Islet precursor cell (in vitro differentiated cells): Measurements from ENCODE around the gene SETD1A.
"Not testable (repeated sequence)": the region's sequence is repeated elsewhere in the genome, so short reads cannot be mapped to it uniquely, and the experiment has no call there.

Experiments
- DNase-seq: peaks from one replicate; pipeline ENCODE4 v3.0.0-alpha.2; 2018

Gene SETD1A

DNA sequence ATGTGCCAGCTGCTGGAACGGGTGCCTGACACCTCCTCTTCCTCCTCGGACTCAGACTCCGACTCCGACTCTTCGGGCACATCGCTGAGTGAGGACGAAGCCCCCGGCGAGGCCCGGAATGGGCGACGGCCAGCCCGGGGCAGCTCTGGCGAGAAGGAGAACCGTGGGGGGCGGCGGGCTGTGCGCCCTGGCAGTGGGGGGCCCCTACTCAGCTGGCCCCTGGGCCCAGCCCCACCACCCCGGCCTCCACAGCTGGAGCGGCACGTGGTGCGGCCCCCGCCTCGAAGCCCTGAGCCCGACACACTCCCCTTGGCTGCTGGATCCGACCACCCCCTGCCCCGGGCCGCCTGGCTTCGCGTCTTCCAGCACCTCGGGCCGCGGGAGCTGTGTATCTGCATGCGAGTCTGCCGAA is 27.4 kb upstream of the SETD1A start:
- DNase-seq, result no peak

DNA sequence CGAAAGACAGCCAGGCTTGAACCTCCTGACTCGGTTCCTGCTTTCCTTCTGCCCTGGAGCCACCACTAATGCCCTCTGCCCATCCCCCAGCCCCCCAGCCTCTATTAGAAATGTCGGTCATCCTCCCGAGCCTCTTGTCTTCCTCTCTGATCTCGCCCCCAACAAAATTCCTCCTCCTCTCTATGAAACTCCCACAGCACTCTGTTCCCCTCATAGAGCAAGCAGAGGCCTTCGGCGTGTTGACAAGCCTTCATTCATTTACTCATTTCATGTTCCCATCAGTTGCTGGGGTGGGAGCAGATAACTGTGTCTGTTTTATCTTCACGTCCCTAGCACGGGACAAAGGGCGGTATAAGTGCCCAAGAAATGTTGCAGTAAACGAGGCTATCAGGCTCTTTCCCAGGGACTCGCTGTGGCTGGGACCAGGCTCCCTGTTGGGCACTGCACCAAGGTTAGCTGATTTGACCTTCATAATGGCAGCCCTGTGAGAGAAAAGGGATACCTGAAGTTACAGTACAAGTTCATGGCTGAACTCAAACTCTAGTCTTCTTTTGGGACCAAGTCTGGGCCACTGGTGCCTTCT is 26.4 kb upstream of the SETD1A start:
- DNase-seq, result no peak

GRCh38 chr16:30934827-30935557 is 22.6 kb upstream of the SETD1A start:
- peak; percentile 85 for DNase-seq

DNA sequence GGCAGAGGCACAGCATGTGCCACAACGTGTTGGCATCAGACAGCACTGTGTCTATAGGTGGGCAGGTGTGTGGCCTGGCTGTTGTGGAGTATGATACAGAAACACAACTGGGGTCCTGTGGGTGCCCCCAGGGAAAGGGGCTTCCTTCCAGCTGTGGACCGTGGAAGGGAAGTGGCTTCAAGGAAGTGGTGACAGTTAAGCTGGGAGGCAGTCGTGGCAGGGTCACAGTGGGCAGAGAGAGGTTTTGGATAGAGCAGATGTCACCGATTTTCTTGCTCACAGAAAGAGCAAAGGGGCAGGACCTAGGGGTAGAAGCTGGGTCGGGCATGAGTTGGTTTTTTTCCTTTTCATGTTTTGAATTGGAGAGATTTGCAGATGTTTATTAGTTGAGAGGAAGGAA is 19.9 kb upstream of the SETD1A start:
- no peak for DNase-seq

- not testable (repeated sequence) for DNase-seq
These were observed 18.0 kb upstream of the SETD1A start for GRCh38 chr16:30939571-30939970.

- peak; percentile 86 for DNase-seq
These were observed 15.7 kb upstream of the SETD1A start for GRCh38 chr16:30941600-30942425.

DNA sequence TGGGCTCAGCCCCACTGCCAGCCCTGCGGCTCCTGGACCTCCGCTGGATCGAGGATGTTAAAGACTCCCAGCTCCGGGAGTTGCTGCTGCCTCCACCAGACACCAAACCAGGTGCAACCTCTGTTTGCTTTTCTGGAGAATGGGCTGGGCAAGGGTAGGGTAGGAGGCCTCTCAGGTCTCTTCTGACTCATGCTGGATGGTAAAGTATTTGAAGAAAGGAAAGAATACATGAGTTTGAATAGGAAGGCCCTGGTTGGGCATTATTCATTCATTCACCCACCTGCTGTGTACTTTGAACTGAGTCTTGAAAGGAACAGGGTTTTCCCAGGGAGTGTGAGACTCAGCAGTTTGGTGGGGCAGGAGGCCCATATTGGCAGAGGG is 15.1 kb upstream of the SETD1A start:
- no peak for DNase-seq

DNA sequence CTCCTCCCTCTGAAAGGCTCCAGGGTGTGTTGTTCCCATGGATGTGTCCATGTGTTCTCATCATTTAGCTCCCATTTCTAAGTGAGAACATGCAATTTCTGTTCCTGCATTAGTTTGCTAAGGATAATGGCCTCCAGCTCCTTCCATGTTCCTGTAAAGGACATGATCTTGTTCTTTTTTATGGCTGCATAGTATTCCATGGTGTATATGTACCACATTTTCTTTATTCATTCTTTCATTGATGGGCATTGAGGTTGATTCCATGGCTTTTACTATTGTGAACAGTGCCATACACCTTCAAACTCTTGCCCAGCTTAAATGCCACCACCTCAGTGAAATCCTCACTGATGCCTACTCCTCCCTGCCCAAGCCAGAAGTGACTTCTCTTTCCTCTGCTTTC is 13.2 kb upstream of the SETD1A start:
- DNase-seq, result no peak

GRCh38 chr16:30946671-30947540 is 10.6 kb upstream of the SETD1A start:
- DNase-seq, result no peak

GRCh38 chr16:30947541-30947858 is 10.1 kb upstream of the SETD1A start:
- DNase-seq, result no peak

GRCh38 chr16:30947859-30948666 is 9.5 kb upstream of the SETD1A start:
- DNase-seq, result peak; percentile 99

- peak; percentile 81 for DNase-seq
These were observed 8.6 kb upstream of the SETD1A start, which contains the start of gene ORAI3 for GRCh38 chr16:30948667-30949649. Gene ORAI3 (plus strand): TSS chr16:30949068. CDS start chr16:30949290, 222 bp downstream.

DNA sequence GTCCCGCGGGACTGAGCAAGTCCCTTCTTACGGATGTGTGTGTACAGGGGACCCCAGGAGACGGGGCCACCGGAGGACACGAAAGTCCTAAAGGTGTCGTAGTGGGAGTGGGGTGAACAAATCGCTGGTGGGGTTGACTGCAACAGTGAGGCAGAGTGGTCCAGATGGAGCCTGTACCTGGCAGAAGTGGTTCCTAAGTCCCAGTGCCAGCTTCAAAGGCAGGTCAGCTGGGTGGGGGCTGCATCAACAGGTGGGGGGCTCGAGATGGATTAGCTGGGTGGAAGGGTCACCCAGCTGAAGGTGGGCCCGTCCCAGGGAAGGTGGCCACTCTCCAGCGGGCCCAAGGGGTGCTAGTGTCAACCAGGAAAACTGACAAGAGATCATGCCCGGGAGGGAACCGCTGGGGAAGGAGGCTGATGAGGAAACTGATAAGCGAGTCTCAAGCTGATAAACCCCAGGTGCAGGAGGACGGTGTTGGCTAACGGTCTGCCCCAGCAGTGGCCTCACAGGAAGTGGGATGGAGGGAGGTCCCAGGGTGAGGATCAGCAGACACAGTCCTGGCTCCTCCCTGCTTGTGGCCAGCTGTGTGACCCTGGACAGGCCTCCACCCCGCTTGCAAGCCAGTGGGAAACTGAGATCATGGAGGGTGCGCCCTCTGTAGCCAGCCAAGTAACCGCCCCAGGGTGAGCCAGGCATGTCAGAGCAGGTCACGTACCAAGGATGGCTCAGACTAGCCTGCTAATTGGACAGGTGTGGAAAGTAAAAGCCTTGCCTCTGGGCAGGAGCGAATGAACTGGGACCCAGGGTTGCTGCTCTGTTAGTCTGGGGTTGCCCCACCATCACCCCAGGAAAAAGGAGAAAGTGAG is 7.7 kb upstream of the SETD1A start:
- DNase-seq, result peak; percentile 99

GRCh38 chr16:30950516-30951065 is 7.0 kb upstream of the SETD1A start:
- no peak for DNase-seq

DNA sequence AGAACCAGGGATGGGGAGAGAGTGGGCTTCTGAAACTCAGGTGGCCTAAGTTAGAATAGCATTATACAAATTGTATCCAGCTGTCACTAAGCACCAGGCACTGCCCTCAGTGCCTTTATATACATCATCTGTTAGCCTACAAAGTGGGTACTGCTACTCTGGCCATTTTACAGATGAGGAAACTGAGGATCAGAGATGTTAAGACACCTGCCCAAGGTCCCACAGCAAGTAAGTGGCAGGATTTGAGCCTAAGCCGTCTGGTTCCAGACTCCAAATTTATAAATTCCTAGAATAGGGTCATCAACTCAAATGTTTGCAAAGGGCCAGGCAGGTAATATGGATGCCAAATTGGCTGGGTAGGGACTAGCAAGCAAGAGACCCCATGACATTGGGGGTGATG is 6.4 kb upstream of the SETD1A start:
- no peak for DNase-seq

GRCh38 chr16:30951750-30952149 is 5.8 kb upstream of the SETD1A start:
- no peak for DNase-seq

DNA sequence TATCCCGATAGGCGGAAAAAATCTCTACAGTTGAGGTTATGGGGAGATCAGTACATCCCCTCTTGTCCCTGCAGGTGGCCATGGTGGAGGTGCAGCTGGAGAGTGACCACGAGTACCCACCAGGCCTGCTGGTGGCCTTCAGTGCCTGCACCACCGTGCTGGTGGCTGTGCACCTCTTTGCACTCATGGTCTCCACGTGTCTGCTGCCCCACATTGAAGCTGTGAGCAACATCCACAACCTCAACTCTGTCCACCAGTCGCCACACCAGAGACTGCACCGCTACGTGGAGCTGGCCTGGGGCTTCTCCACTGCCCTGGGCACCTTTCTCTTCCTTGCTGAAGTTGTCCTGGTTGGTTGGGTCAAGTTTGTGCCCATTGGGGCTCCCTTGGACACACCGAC is 4.4 kb upstream of the SETD1A start:
- DNase-seq, result no peak

DNA sequence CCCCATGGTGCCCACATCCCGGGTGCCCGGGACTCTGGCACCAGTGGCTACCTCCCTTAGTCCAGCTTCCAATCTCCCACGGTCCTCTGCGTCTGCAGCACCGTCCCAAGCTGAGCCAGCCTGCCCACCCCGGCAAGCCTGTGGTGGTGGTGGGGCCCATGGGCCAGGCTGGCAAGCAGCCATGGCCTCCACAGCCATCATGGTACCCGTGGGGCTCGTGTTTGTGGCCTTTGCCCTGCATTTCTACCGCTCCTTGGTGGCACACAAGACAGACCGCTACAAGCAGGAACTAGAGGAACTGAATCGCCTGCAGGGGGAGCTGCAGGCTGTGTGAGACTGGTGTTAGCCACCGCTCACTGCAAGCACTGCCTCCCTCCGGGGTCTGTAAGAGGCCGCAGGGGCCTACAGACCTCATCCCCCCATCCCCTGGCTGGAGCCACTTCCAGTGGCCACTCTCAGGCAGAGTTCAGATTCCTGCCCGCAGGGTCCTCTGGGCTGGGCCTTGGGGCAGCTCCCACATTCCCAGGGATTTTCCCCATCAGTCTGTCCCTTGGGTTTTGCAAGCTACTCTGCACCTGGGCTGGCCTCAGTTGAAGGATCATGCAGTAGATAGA is 3.9 kb upstream of the SETD1A start:
- DNase-seq, result peak; percentile 93

- DNase-seq, result no peak
These were observed 2.6 kb upstream of the SETD1A start for GRCh38 chr16:30954993-30955392.
